PC-9 (cell line): ENCODE measurements around the gene TSPAN11.

ENCODE experiments used
- CTCF ChIP-seq: fragments of 200-600 bp; sonication (generic); conservative IDR thresholded peaks from 2 replicates; pipeline ENCODE4 v1.6.1; 2017; ENCODE audit warnings: mixed run types, antibody characterized with exemption, mild to moderate bottlenecking, moderate library complexity
- EZH2 ChIP-seq: fragments of 200-600 bp; sonication (generic); IDR thresholded peaks from 2 replicates; pipeline ENCODE4 v1.8.0; 2017; ENCODE audit warnings: antibody characterized with exemption, low read depth

- TF ChIP-seq CTCF (no peak), EZH2 (no peak)
These were observed 74.2 kb downstream of the TSPAN11 start for GRCh38 chr12:31000751-31001150.
